Measurements from ENCODE around the gene LMBRD1.

LMBRD1 gene

DNA sequence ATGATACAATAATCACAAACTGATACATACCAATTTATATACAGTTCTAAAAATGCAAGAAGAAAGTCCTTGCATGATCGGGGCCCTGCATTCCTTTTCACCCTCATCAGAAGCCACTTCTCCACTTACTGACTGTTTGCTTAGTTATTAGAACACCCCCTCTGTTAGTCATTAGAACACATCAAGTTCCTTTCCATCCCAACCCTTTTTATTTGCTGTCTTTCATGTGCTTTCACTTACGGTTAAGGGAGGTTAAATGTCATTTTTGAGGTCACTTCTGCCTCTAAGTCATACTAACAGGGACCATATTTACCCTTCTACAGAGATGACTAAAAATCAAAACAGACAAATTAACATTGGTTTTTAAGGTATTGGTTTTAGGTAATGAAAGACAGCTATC, 149.1 kb downstream of the LMBRD1 start:
- in situ Hi-C loops (cut with HindIII; ENCODE audit: low sequenced_read_pairs) = no loop called here

DNA sequence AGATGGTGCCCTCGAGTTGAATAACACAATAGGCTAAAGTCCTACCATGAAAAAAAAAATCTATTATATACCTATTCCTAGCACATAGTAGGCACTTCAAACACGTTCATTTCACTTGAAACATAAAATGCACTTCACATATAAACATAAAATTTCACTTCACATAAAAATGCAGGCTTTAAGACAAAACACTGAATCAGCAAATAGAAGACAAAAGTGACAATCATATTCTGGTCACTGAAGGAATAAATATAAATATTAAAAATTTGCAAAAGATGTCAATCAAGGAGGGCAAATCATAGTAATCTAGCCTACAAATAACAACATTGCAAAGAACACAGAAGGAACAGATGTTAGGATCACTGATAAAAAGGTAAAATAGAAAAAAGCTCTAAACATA, 153.1 kb downstream of the LMBRD1 start:
- in situ Hi-C loops (cut with HindIII; ENCODE audit: low sequenced_read_pairs) = no loop called here

DNA sequence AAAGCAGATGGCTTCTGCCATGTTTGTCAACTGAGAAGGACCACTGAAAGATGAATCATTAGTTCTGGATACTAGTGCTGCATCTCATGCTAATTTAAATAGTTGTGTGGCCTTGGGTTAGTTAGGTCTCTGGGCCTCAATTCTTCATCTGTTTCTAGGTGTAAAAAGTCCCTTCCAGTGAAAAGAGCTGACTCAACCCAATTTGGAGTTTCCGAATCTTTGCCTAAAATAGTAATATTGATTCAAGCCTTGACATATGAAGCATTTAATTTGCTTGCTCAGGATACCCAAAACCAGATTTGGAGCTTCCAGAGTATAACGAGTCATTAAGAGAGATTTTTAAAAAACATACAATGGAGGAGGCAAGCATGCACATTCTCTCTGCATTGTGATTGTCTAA, 163.9 kb downstream of the LMBRD1 start:
- in situ Hi-C loops (cut with HindIII; ENCODE audit: low sequenced_read_pairs) = no loop called here

DNA sequence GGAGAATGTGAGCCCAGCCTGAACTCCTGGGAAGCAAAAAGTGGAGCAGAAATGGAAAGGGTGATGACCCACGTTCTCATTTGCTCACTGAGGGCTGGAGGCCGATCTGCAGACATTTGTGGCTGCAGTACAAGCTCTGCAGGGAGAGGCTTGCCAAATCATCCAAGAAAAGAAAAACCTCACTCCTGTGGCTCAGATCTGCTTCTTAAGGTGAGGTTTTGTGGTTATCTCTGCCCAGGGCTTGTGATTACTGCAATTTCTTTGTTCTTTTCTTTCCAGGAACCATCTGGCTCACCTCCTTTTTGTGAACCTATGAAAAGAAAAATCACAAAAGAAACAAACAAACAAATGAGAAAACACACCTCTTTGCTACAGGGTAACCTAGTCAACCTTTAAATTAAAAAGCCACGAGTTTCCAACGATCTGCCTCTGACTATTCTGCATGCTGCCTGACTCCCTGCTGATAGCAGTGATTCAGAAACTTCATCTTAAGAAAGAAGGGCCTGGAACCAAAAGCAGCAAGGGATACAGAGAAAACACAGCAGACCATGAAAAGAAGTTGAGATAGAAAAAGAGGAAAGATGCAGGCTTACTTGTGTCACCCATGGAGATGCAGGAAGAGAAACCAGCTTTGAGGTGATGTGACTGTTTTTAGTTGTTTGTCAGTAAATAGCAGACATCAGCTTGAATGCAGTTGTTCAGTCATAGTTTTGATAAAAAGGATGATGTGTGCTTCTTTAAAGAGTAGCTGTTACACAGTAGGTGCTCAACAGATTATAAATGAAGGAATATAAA, 165.1 kb downstream of the LMBRD1 start:
- in situ Hi-C loops (cut with HindIII; ENCODE audit: low sequenced_read_pairs) = no loop called here

DNA sequence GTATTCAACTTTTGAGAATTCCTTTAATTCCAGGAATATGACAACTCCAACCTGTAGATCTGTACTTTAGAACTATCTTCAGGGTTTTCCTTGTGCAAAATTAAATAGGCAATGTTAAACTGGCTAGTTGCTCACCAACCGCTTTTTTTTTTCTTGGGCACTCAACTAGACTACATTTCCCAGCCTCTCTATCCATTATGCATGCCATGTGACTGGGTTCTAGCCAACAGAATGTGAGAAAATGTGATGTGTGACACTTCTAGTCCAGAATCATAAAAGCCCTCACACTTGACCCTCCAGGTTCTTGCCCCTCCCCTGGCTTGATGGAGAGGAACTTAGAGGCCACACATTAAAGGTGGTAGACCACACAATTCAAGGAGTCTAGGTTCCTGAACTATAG, 166.0 kb downstream of the LMBRD1 start:
- in situ Hi-C loops (cut with HindIII; ENCODE audit: low sequenced_read_pairs) = no loop called here

DNA sequence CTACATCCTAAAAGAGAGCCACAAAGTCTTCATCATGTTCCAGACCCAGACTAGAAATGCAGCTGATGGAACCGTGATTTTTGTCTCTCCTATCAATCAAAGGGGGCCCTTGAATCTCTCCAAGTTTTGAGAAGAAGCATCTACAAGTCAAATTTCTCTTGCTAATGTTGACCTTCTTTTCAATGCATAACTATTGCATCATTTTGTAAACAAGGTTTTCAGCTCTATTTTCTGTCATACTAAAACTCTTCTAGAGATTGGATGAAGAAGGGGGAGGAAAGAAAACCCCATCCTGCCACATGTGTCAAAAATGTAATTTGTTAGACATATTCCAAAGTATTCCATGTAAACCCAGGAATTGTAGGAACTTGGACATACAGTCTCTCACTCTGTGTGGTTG, 169.2 kb downstream of the LMBRD1 start:
- in situ Hi-C loops (cut with HindIII; ENCODE audit: low sequenced_read_pairs) = no loop called here

DNA sequence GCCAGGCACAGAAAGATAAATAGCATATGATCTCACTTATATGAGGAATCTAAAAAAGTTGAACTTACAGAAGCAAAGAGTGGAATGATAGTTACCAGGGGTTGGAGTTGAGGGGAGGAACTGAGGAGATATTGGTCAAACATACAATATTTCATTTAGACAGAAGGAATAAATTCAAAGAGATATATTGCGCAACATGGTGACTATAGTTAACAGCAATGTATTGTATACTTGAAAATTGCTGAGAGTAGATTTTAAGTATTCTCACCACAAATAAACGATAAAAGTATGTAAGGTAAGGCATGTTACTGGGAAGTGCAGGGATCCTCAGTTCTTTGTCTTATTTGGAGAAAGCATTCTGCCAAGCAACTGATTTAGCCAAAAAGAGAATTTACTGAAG, 171.9 kb downstream of the LMBRD1 start:
- in situ Hi-C loops (cut with HindIII; ENCODE audit: low sequenced_read_pairs) = loop anchor here (5.0 kb wide), 1 partner anchor 93 kb away; no protein-coding TSS in a partner anchor

Measured in endothelial cell of hepatic sinusoid (primary cell).